Liver (tissue), 9 donors: ENCODE data around the gene PSMD4. TPM values are rescaled to one million over a fixed set of nuclear protein-coding genes. Genes with fewer than 3 reads are reported as not detected.

Source experiments
- DNase-seq: peaks from one replicate; pipeline ENCODE4 v3.0.0-alpha.2; 2017; ENCODE audit warnings: low spot score
- H3K27ac ChIP-seq, 2 donors: one replicate each; pipeline ENCODE4 v1.7.0; 2013; ENCODE audit warnings: inconsistent platforms in 2 of 2, low read length in 2 of 2, control low read depth in 1 of 2, low read depth in 1 of 2, mild to moderate bottlenecking in 1 of 2
- H3K27me3 ChIP-seq, 4 donors: one replicate each; pipeline versions ENCODE4 v1.6.1 to v1.7.0; 2013; ENCODE audit warnings: low read length in 3 of 4, inconsistent platforms in 1 of 4, mild to moderate bottlenecking in 1 of 4, moderate library complexity in 1 of 4; ENCODE audit not compliant: control insufficient read depth in 4 of 4, insufficient read depth in 4 of 4
- H3K36me3 ChIP-seq, 4 donors: one replicate each; pipeline versions ENCODE4 v1.6.1 to v1.7.0; 2013; ENCODE audit warnings: low read length in 3 of 4, mild to moderate bottlenecking in 3 of 4, low read depth in 1 of 4, moderate library complexity in 1 of 4; ENCODE audit not compliant: control insufficient read depth in 4 of 4, insufficient read depth in 3 of 4
- H3K4me1 ChIP-seq, 4 donors: one replicate each; pipeline versions ENCODE4 v1.6.1 to v1.7.0; 2013; ENCODE audit warnings: low read length in 3 of 4, mild to moderate bottlenecking in 3 of 4, moderate library complexity in 1 of 4; ENCODE audit not compliant: control insufficient read depth in 4 of 4, insufficient read depth in 4 of 4
- H3K4me3 ChIP-seq, 3 donors: one replicate each; pipeline versions ENCODE4 v1.6.1 to v1.7.0; 2013; ENCODE audit warnings: low read length in 3 of 3, control low read depth in 1 of 3, low read depth in 1 of 3, mild to moderate bottlenecking in 1 of 3
- H3K9ac ChIP-seq, 2 donors: one replicate each; pipeline ENCODE4 v1.7.0; 2013; ENCODE audit warnings: low read length in 2 of 2, mild to moderate bottlenecking in 2 of 2, moderate library complexity in 2 of 2, control low read depth in 1 of 2, low read depth in 1 of 2
- H3K9me3 ChIP-seq, 4 donors: one replicate each; pipeline versions ENCODE4 v1.6.1 to v1.7.0; 2013; ENCODE audit warnings: low read length in 3 of 4; ENCODE audit not compliant: control insufficient read depth in 4 of 4
- ATF3 ChIP-seq: IDR thresholded peaks from 2 replicates; pipeline ENCODE4 v1.6.1; 2016; ENCODE audit warnings: antibody characterized with exemption
- CTCF ChIP-seq: fragments of 150-350 bp; IDR thresholded peaks from 2 replicates; pipeline ENCODE4 v1.5.1; 2017; ENCODE audit warnings: improper control_type of control experiment, low read depth, low read length; ENCODE audit not compliant: missing input control
- EGR1 ChIP-seq, 2 donors: IDR thresholded peaks; 2 replicates each; pipeline ENCODE4 v1.6.1; 2016 to 2018; ENCODE audit warnings: antibody characterized with exemption in 2 of 2, low read depth in 2 of 2
- FOXA1 ChIP-seq: IDR thresholded peaks from 2 replicates; pipeline ENCODE4 v1.6.1; 2016; ENCODE audit warnings: antibody characterized with exemption
- FOXA2 ChIP-seq: IDR thresholded peaks from 2 replicates; pipeline ENCODE4 v1.6.1; 2016; ENCODE audit warnings: antibody characterized with exemption
- GABPA ChIP-seq, 2 donors: IDR thresholded peaks in 1 of 2; conservative IDR thresholded peaks in 1 of 2; 2 replicates each; pipeline ENCODE4 v1.6.1; 2016; ENCODE audit warnings: antibody characterized with exemption in 2 of 2, mild to moderate bottlenecking in 1 of 2, moderate library complexity in 1 of 2
- HNF4A ChIP-seq, 2 donors: conservative IDR thresholded peaks; 2 replicates each; pipeline ENCODE4 v1.6.1; 2016; ENCODE audit warnings: antibody characterized with exemption in 2 of 2, mild to moderate bottlenecking in 2 of 2
- HNF4G ChIP-seq: IDR thresholded peaks from 2 replicates; pipeline ENCODE4 v1.6.1; 2016; ENCODE audit warnings: antibody characterized with exemption
- JUND ChIP-seq, 2 donors: IDR thresholded peaks; 2 replicates each; pipeline ENCODE4 v1.6.1; 2016; ENCODE audit warnings: antibody characterized with exemption in 2 of 2
- MAX ChIP-seq: IDR thresholded peaks from 2 replicates; pipeline ENCODE4 v1.6.1; 2016; ENCODE audit warnings: antibody characterized with exemption
- NR2F2 ChIP-seq: IDR thresholded peaks from 2 replicates; pipeline ENCODE4 v1.6.1; 2016; ENCODE audit warnings: antibody characterized with exemption
- RAD21 ChIP-seq, 2 donors: IDR thresholded peaks; 2 replicates each; pipeline ENCODE4 v1.6.1; 2016; ENCODE audit warnings: antibody characterized with exemption in 2 of 2, mild to moderate bottlenecking in 2 of 2
- REST ChIP-seq: IDR thresholded peaks from 2 replicates; pipeline ENCODE4 v1.6.1; 2016; ENCODE audit warnings: antibody characterized with exemption, mild to moderate bottlenecking
- RXRA ChIP-seq, 2 donors: IDR thresholded peaks; 2 replicates each; pipeline ENCODE4 v1.6.1; 2017 to 2018; ENCODE audit warnings: antibody characterized with exemption in 2 of 2, mild to moderate bottlenecking in 1 of 2
- SP1 ChIP-seq: IDR thresholded peaks from 2 replicates; pipeline ENCODE4 v1.6.1; 2018; ENCODE audit warnings: antibody characterized with exemption, mild to moderate bottlenecking
- TAF1 ChIP-seq: conservative IDR thresholded peaks from 2 replicates; pipeline ENCODE4 v1.6.1; 2016; ENCODE audit warnings: antibody characterized with exemption, mild to moderate bottlenecking
- YY1 ChIP-seq: IDR thresholded peaks from 2 replicates; pipeline ENCODE4 v1.6.1; 2016; ENCODE audit warnings: antibody characterized with exemption, mild to moderate bottlenecking
- ZBTB33 ChIP-seq: IDR thresholded peaks from 2 replicates; pipeline ENCODE4 v1.6.1; 2016; ENCODE audit warnings: antibody characterized with exemption
- WGBS: extraction: QIAGEN DNeasy Blood & Tissue Kit; methylation state at CpG from one replicate; pipeline ENCODE4 v1.1.7; 2013; 5-methylcytosine and 5-hydroxymethylcytosine counted together
- polyA plus RNA-seq, 2 donors: library from polyadenylated mRNA; stranded (reverse) in 1 of 2; unstranded in 1 of 2; fragments of 200-250 nt in 1 of 2; fragments of >200 nt in 1 of 2; fragmentation: Nextera tagmentation in 1 of 2; extraction: Ambion mirVana in 1 of 2; gene quantifications; one replicate each; pipeline versions ENCODE4 v1.2.1 to v1.2.3, GENCODE V29; 2013 to 2015
- total RNA-seq, 2 donors: library from RNA; depleted of rRNA; stranded (reverse); fragments of >200 nt; gene quantifications; one replicate each; pipeline ENCODE4 v1.2.3, GENCODE V29; 2014
- donor health status: healthy.
- donor health status: healthy.
- donor health status: healthy.
- donor health status: healthy.
- donor health status: healthy.

The PSMD4 gene
- total and polyA plus RNA-seq, 4 donors = 77.7 to 108 (median 87.0) TPM

- TF ChIP-seq CTCF (no peak), HNF4G (no peak), SP1 (no peak), EGR1 (IDR thresholded peaks at IDR 0.05; ENCODE audit: low read depth in 2 of 2) (no peak), TAF1 (no peak), MAX (no peak), FOXA2 (no peak), RXRA (IDR thresholded peaks at IDR 0.05) (no peak), FOXA1 (no peak), GABPA (IDR thresholded peaks at IDR 0.05 in 1 of 2, conservative IDR thresholded peaks at IDR 0.05 in 1 of 2) (no peak), ATF3 (no peak)
Measured at GRCh38 chr1:151290709-151291303, 36.3 kb downstream of the PSMD4 start (continued).

GRCh38 chr1:151292207-151293030 lies 37.9 kb downstream of the PSMD4 start:
- Histone ChIP-seq H3K9me3 (no peaks in the 10 kb centered on the region), H3K27me3 (no peaks in the 10 kb centered on the region), H3K36me3 (peaks cover 26 to 87% (median 47%) of the 10 kb centered on the region in 4 donors), H3K9ac (no peak overlapping the region), H3K4me3 (no peak overlapping the region), H3K4me1 (no peaks in the 10 kb centered on the region), H3K27ac (no peak overlapping the region)
- TF ChIP-seq HNF4A (conservative IDR thresholded peaks at IDR 0.05) = no peak
- TF ChIP-seq ATF3 = no peak
- TF ChIP-seq RXRA (IDR thresholded peaks at IDR 0.05) = no peak
- no peak for TF ChIP-seq FOXA1
- TF ChIP-seq NR2F2 = no peak
- no peak for TF ChIP-seq SP1
- TF ChIP-seq JUND (IDR thresholded peaks at IDR 0.05) = no peak
- TF ChIP-seq MAX = no peak
- no peak for TF ChIP-seq HNF4G
- no peak for TF ChIP-seq RAD21 (IDR thresholded peaks at IDR 0.05)
- TF ChIP-seq ZBTB33 = no peak
- TF ChIP-seq GABPA (IDR thresholded peaks at IDR 0.05 in 1 of 2, conservative IDR thresholded peaks at IDR 0.05 in 1 of 2) = no peak
- no peak for TF ChIP-seq CTCF
- TF ChIP-seq YY1 = no peak
- no peak for TF ChIP-seq REST
- TF ChIP-seq EGR1 (IDR thresholded peaks at IDR 0.05; ENCODE audit: low read depth in 2 of 2) = no peak
- no peak for TF ChIP-seq TAF1
- 90% methylated on average over 13 of the region's 13 CpGs for WGBS
- no peak for DNase-seq
